GM23338 (cell line): ENCODE results near the gene AHR.

Experiments used
- CREB1 ChIP-seq: fragments of 250-450 bp; sonication (Bioruptor Pico); IDR thresholded peaks from 2 replicates; pipeline ENCODE4 v1.5.0; 2020; ENCODE audit warnings: low read depth, mild to moderate bottlenecking, moderate library complexity
- CTCF ChIP-seq, 2 experiments: fragments of 200-600 bp in 1 of 2; sonication (generic) in 1 of 2; conservative IDR thresholded peaks; 2 replicates each; pipeline versions ENCODE4 v1.5.1 to v1.6.1; 2016 to 2017; ENCODE audit warnings: antibody characterized with exemption in 2 of 2, low read depth in 2 of 2, mild to moderate bottlenecking in 2 of 2, moderate library complexity in 1 of 2
- EZH2 ChIP-seq: fragments of 200-600 bp; sonication (generic); IDR thresholded peaks from one replicate; pipeline ENCODE4 v1.8.0; 2017; ENCODE audit warnings: antibody characterized with exemption, mild to moderate bottlenecking, low read depth; ENCODE audit not compliant: unreplicated experiment
- EZH2phosphoT487 ChIP-seq: fragments of 200-600 bp; sonication (generic); IDR thresholded peaks from one replicate; pipeline ENCODE4 v1.8.1; 2018; ENCODE audit warnings: antibody characterized with exemption; ENCODE audit not compliant: unreplicated experiment
- JUNB ChIP-seq: IDR thresholded peaks from one replicate; pipeline ENCODE4 v1.6.1; 2016; ENCODE audit warnings: antibody characterized with exemption; ENCODE audit not compliant: unreplicated experiment
- POLR2AphosphoS5 ChIP-seq: IDR thresholded peaks from 2 replicates; pipeline ENCODE4 v1.6.1; 2016; ENCODE audit warnings: antibody characterized with exemption, low read depth
- STAT1 ChIP-seq: IDR thresholded peaks from one replicate; pipeline ENCODE4 v1.6.1; 2016; ENCODE audit warnings: antibody characterized with exemption; ENCODE audit not compliant: unreplicated experiment
- ZNF114 ChIP-seq: fragments of 250-450 bp; sonication (Bioruptor Pico); IDR thresholded peaks from 2 replicates; pipeline ENCODE4 v1.5.0; 2020; ENCODE audit warnings: mild to moderate bottlenecking, moderate library complexity
- ZNF331 ChIP-seq: fragments of 250-450 bp; sonication (Bioruptor Pico); IDR thresholded peaks from 2 replicates; pipeline ENCODE4 v1.5.0; 2020; ENCODE audit warnings: low read depth, mild to moderate bottlenecking, moderate library complexity
- ZNF462 ChIP-seq: fragments of 250-450 bp; sonication (Bioruptor Pico); IDR thresholded peaks from 2 replicates; pipeline ENCODE4 v1.5.0; 2020; ENCODE audit warnings: mild to moderate bottlenecking, moderate library complexity
- TF ChIP-seq, protein P1 (sequence below): IDR thresholded peaks from one replicate; pipeline ENCODE4 v1.6.1; 2018; ENCODE audit warnings: antibody characterized with exemption; ENCODE audit not compliant: unreplicated experiment
- TF ChIP-seq, protein P2 (sequence below): IDR thresholded peaks from 2 replicates; pipeline ENCODE4 v1.6.1; 2016; ENCODE audit warnings: antibody characterized with exemption

GRCh38 chr7:17325364-17325763 lies 26.9 kb downstream of the AHR start:
- TF ChIP-seq EZH2 (no peak), CTCF (conservative IDR thresholded peaks at IDR 0.05; ENCODE audit: low read depth in 2 of 2) (no peak), POLR2AphosphoS5 (no peak), JUNB (no peak), ZNF462 (no peak), ZNF331 (no peak), CREB1 (no peak), EZH2phosphoT487 (no peak), STAT1 (no peak), ZNF114 (CRISPR knock-in tag) (no peak)
- TF ChIP-seq, protein P1, sequence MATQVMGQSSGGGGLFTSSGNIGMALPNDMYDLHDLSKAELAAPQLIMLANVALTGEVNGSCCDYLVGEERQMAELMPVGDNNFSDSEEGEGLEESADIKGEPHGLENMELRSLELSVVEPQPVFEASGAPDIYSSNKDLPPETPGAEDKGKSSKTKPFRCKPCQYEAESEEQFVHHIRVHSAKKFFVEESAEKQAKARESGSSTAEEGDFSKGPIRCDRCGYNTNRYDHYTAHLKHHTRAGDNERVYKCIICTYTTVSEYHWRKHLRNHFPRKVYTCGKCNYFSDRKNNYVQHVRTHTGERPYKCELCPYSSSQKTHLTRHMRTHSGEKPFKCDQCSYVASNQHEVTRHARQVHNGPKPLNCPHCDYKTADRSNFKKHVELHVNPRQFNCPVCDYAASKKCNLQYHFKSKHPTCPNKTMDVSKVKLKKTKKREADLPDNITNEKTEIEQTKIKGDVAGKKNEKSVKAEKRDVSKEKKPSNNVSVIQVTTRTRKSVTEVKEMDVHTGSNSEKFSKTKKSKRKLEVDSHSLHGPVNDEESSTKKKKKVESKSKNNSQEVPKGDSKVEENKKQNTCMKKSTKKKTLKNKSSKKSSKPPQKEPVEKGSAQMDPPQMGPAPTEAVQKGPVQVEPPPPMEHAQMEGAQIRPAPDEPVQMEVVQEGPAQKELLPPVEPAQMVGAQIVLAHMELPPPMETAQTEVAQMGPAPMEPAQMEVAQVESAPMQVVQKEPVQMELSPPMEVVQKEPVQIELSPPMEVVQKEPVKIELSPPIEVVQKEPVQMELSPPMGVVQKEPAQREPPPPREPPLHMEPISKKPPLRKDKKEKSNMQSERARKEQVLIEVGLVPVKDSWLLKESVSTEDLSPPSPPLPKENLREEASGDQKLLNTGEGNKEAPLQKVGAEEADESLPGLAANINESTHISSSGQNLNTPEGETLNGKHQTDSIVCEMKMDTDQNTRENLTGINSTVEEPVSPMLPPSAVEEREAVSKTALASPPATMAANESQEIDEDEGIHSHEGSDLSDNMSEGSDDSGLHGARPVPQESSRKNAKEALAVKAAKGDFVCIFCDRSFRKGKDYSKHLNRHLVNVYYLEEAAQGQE, result no peak
- TF ChIP-seq, protein P2, sequence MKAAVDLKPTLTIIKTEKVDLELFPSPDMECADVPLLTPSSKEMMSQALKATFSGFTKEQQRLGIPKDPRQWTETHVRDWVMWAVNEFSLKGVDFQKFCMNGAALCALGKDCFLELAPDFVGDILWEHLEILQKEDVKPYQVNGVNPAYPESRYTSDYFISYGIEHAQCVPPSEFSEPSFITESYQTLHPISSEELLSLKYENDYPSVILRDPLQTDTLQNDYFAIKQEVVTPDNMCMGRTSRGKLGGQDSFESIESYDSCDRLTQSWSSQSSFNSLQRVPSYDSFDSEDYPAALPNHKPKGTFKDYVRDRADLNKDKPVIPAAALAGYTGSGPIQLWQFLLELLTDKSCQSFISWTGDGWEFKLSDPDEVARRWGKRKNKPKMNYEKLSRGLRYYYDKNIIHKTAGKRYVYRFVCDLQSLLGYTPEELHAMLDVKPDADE, result no peak
